Kidney (tissue), 14 donors: ENCODE data around the gene THY1. TPM values are rescaled to one million over a fixed set of nuclear protein-coding genes. Genes with fewer than 3 reads are reported as not detected.

Source experiments
- DNase-seq, 5 donors: peaks; one replicate each; pipeline ENCODE4 v3.0.0-alpha.2; 2013 to 2020
- FAIRE-seq: peaks from 2 replicates; lab custom pipeline; 2012; peaks lifted over from hg19 to GRCh38; lab: Jason Lieb, UNC
- H3K27ac ChIP-seq, 2 donors: one replicate each; pipeline ENCODE4 v1.7.0; 2013; ENCODE audit warnings: low read depth in 2 of 2, low read length in 2 of 2, inconsistent platforms in 1 of 2
- H3K27me3 ChIP-seq: one replicate; pipeline ENCODE4 v1.7.1; 2013; ENCODE audit warnings: low read length, inconsistent platforms; ENCODE audit not compliant: control insufficient read depth, insufficient read depth
- H3K36me3 ChIP-seq, 3 donors: one replicate each; pipeline versions ENCODE4 v1.7.0 to v1.7.1; 2013; ENCODE audit warnings: low read length in 3 of 3, control low read depth in 1 of 3, inconsistent platforms in 1 of 3; ENCODE audit not compliant: insufficient read depth in 3 of 3, control insufficient read depth in 2 of 3
- H3K4me1 ChIP-seq, 3 donors: one replicate each; pipeline versions ENCODE4 v1.7.0 to v1.7.1; 2013; ENCODE audit warnings: low read length in 3 of 3, inconsistent platforms in 1 of 3, low read depth in 1 of 3; ENCODE audit not compliant: control insufficient read depth in 2 of 3, insufficient read depth in 2 of 3
- H3K4me3 ChIP-seq, 3 donors: one replicate each; pipeline versions ENCODE4 v1.7.0 to v1.8.1; 2013; ENCODE audit warnings: low read length in 3 of 3, control low read depth in 1 of 3, inconsistent platforms in 1 of 3
- H3K9ac ChIP-seq, 3 donors: one replicate each; pipeline versions ENCODE4 v1.7.0 to v1.7.1; 2013; ENCODE audit warnings: low read length in 3 of 3, control low read depth in 1 of 3, inconsistent platforms in 1 of 3
- H3K9me3 ChIP-seq, 3 donors: one replicate each; pipeline versions ENCODE4 v1.7.0 to v1.7.1; 2013; ENCODE audit warnings: low read length in 3 of 3, control low read depth in 1 of 3, inconsistent platforms in 1 of 3; ENCODE audit not compliant: control insufficient read depth in 2 of 3, insufficient read depth in 1 of 3
- CTCF ChIP-seq: IDR thresholded peaks from 3 replicates; pipeline ENCODE4 v1.5.1; 2012; ENCODE audit warnings: mild to moderate bottlenecking, moderate library complexity, borderline replicate concordance; ENCODE audit not compliant: insufficient read depth; ENCODE audit errors: extremely low read depth
- intact Hi-C: fragments of 100-400 bp; cut with DNase I; formaldehyde crosslinking; loops from one replicate; pipeline ENCODE4 v1.11.1; 2022
- polyA plus RNA-seq: library from polyadenylated mRNA; stranded (reverse); fragments of 350-450 nt; fragmentation: Illumina TruSeq; extraction: RNeasy Lipid Tissue Mini Kit (QIAGEN cat#74804); gene quantifications from one replicate; pipeline ENCODE4 v1.2.3, GENCODE V29; 2014; ENCODE audit warnings: low read depth, low replicate concordance; ENCODE audit not compliant: insufficient read depth
- total RNA-seq: library from RNA; stranded (reverse); fragmentation: NEBNext Ultra II Directional; extraction: Animal tissue kit (Norgen Biotek cat#: 25700); gene quantifications from one replicate; pipeline ENCODE4 v1.2.1, GENCODE V29; 2021
- donor health status: control.
- donor health status: control.
- donor health status: control.
- donor health status: control.
- donor health status: control.
- donor health status: DM: yes; HTN: yes; CAD: no.
- donor health status: Normal renal cell carcinoma (clear cell type).

The THY1 gene
- total and polyA plus RNA-seq, 2 donors from 2014 or later = 17.5 to 240 TPM

GRCh38 chr11:119377961-119378667 lies 44.9 kb downstream of the THY1 start:
- no peak for FAIRE-seq
- DNase-seq = peak in 1 of 5 donors; percentile 29
- H3K27ac ChIP-seq = no peak overlapping the region

GRCh38 chr11:119377112-119377901 lies 45.7 kb downstream of the THY1 start:
- no peak for FAIRE-seq
- no peak overlapping the region for H3K27ac ChIP-seq
- H3K4me1 ChIP-seq = peaks cover 0 to 42% (median 33%) of the 10 kb centered on the region in 3 donors
- H3K9me3 ChIP-seq = no peaks in the 10 kb centered on the region
- no peak overlapping the region for H3K9ac ChIP-seq
- no peak overlapping the region for H3K4me3 ChIP-seq
- no peaks in the 10 kb centered on the region for H3K27me3 ChIP-seq
- no peaks in the 10 kb centered on the region for H3K36me3 ChIP-seq
- peak in 1 of 5 donors; percentile 70 for DNase-seq
- intact Hi-C loops = no loop called here
- TF ChIP-seq CTCF = no peak

More at GRCh38 chr11:119377961-119378667, 44.9 kb downstream of the THY1 start:
- Histone ChIP-seq H3K27me3 (no peaks in the 10 kb centered on the region), H3K4me3 (no peak overlapping the region), H3K36me3 (no peaks in the 10 kb centered on the region), H3K4me1 (peaks cover 0 to 42% (median 34%) of the 10 kb centered on the region in 3 donors), H3K9ac (no peak overlapping the region), H3K9me3 (no peaks in the 10 kb centered on the region)
- intact Hi-C loops = no loop called here
- TF ChIP-seq CTCF = no peak

- DNase-seq (peak in 2 of 5 donors; percentile 54 to 73), FAIRE-seq (no peak)
- H3K4me3 ChIP-seq = peak overlapping the region in 1 of 3 donors; percentile 42
- no peaks in the 10 kb centered on the region for H3K27me3 ChIP-seq
- H3K9me3 ChIP-seq = no peaks in the 10 kb centered on the region
- H3K27ac ChIP-seq = peak overlapping the region; percentile 89 to 92
- no peaks in the 10 kb centered on the region for H3K36me3 ChIP-seq
- peak overlapping the region in 1 of 3 donors; percentile 66 for H3K9ac ChIP-seq
- intact Hi-C loops = no loop called here
- TF ChIP-seq CTCF = no peak
- peaks cover 0 to 42% (median 26%) of the 10 kb centered on the region in 3 donors for H3K4me1 ChIP-seq
These were observed 46.6 kb downstream of the THY1 start for GRCh38 chr11:119376197-119376847.
